Muscle layer of colon (tissue), 2 donors: ENCODE results near the gene MTERF4.
A peak's percentile ranks its signal among the peaks of the same experiment; 100 is the strongest.

Source experiments
- H3K27ac ChIP-seq: one replicate; pipeline ENCODE4 v1.7.0; 2013; ENCODE audit warnings: low read depth, mild to moderate bottlenecking, low read length, moderate library complexity
- H3K27me3 ChIP-seq, 2 donors: one replicate each; pipeline ENCODE4 v1.7.0; 2013; ENCODE audit warnings: low read length in 2 of 2, mild to moderate bottlenecking in 2 of 2; ENCODE audit not compliant: insufficient read depth in 2 of 2, control insufficient read depth in 1 of 2
- H3K36me3 ChIP-seq: one replicate; pipeline ENCODE4 v1.7.0; 2013; ENCODE audit warnings: mild to moderate bottlenecking, low read length; ENCODE audit not compliant: insufficient read depth
- H3K4me1 ChIP-seq: one replicate; pipeline ENCODE4 v1.7.0; 2013; ENCODE audit warnings: mild to moderate bottlenecking, low read length; ENCODE audit not compliant: insufficient read depth
- H3K4me3 ChIP-seq, 2 donors: one replicate each; pipeline ENCODE4 v1.7.0; 2013; ENCODE audit warnings: low read length in 2 of 2, low read depth in 1 of 2, mild to moderate bottlenecking in 1 of 2, moderate library complexity in 1 of 2
- H3K9ac ChIP-seq: one replicate; pipeline ENCODE4 v1.7.0; 2013; ENCODE audit warnings: low read length
- H3K9me3 ChIP-seq: one replicate; pipeline ENCODE4 v1.7.0; 2013; ENCODE audit warnings: mild to moderate bottlenecking, low read length
- donor health status: abdominal sarcoma.
- donor health status: Adenocarcinoma of cecum.

Gene MTERF4

GRCh38 chr2:241102239-241102803, at the start of gene MTERF4:
Gene MTERF4, minus strand, starts transcription at chr2:241102287. Its CDS starts 14 bp downstream, at chr2:241102273.
- Histone ChIP-seq H3K4me1 (peaks cover 20% of the 10 kb centered on the region), H3K27me3 (no peaks in the 10 kb centered on the region), H3K9me3 (no peaks in the 10 kb centered on the region), H3K4me3 (peak within 1 kb of the TSS; percentile 53 to 91), H3K27ac (peak within 1 kb of the TSS; percentile 54), H3K9ac (peak within 1 kb of the TSS; percentile 63), H3K36me3 (peaks cover 6% of the 10 kb centered on the region)

GRCh38 chr2:241150660-241151530, 48.8 kb upstream of the MTERF4 start:
- Histone ChIP-seq H3K27ac (peak overlapping the region; percentile 84), H3K4me3 (peak overlapping the region; percentile 94 to 96), H3K4me1 (peaks cover 25% of the 10 kb centered on the region), H3K9me3 (no peaks in the 10 kb centered on the region), H3K36me3 (peaks cover 13% of the 10 kb centered on the region), H3K9ac (peak overlapping the region; percentile 32), H3K27me3 (no peaks in the 10 kb centered on the region)

GRCh38 chr2:241149925-241150659, 48.0 kb upstream of the MTERF4 start, which contains the start of gene PPP1R7:
Gene PPP1R7, plus strand, starts transcription at chr2:241150467. Its CDS starts 29 bp downstream, at chr2:241150496.
- H3K4me3 ChIP-seq: peak within 1 kb of the TSS; percentile 94 to 96
- peak within 1 kb of the TSS; percentile 32 for H3K9ac ChIP-seq
- peaks cover 11% of the 10 kb centered on the region for H3K36me3 ChIP-seq
- H3K4me1 ChIP-seq: peaks cover 25% of the 10 kb centered on the region
- peak within 1 kb of the TSS; percentile 84 for H3K27ac ChIP-seq
- H3K9me3 ChIP-seq: no peaks in the 10 kb centered on the region
- H3K27me3 ChIP-seq: no peaks in the 10 kb centered on the region

DNA sequence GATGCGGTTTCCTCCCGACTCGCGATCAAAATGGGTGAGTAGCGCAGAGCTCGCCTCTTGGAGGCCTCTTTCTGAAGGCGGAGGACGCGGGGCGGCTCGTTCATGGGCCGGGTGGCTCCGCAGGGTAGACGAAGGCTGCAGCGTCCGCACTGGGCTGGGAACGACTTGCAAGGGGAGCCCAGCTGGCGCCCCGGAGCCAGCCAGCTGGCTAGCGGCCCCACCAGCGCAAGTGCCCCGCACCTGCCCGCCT, 47.5 kb upstream of the MTERF4 start:
- H3K27me3 ChIP-seq: no peaks in the 10 kb centered on the region
- H3K27ac ChIP-seq: peak overlapping the region; percentile 6
- peaks cover 25% of the 10 kb centered on the region for H3K4me1 ChIP-seq
- no peak overlapping the region for H3K9ac ChIP-seq
- peaks cover 6% of the 10 kb centered on the region for H3K36me3 ChIP-seq
- peak overlapping the region; percentile 94 to 96 for H3K4me3 ChIP-seq
- H3K9me3 ChIP-seq: no peaks in the 10 kb centered on the region

GRCh38 chr2:241148891-241149674, 47.0 kb upstream of the MTERF4 start, which contains the start of gene PASK:
Gene PASK, minus strand, starts transcription at chr2:241149472. Its CDS starts 6,440 bp downstream, at chr2:241143032.
- H3K36me3 ChIP-seq: peaks cover 6% of the 10 kb centered on the region
- H3K9me3 ChIP-seq: no peaks in the 10 kb centered on the region
- H3K27ac ChIP-seq: peak within 1 kb of the TSS; percentile 84
- peak within 1 kb of the TSS; percentile 94 to 96 for H3K4me3 ChIP-seq
- H3K9ac ChIP-seq: no peak within 1 kb of the TSS
- H3K27me3 ChIP-seq: no peaks in the 10 kb centered on the region
- peaks cover 25% of the 10 kb centered on the region for H3K4me1 ChIP-seq

GRCh38 chr2:241148239-241148638, 46.2 kb upstream of the MTERF4 start:
- H3K36me3 ChIP-seq: no peaks in the 10 kb centered on the region
- peaks cover 25% of the 10 kb centered on the region for H3K4me1 ChIP-seq
- H3K4me3 ChIP-seq: no peak overlapping the region
- H3K27ac ChIP-seq: no peak overlapping the region
- H3K27me3 ChIP-seq: no peaks in the 10 kb centered on the region
- no peak overlapping the region for H3K9ac ChIP-seq
- no peaks in the 10 kb centered on the region for H3K9me3 ChIP-seq

- Histone ChIP-seq H3K4me3 (no peak overlapping the region), H3K27me3 (no peaks in the 10 kb centered on the region), H3K9me3 (no peaks in the 10 kb centered on the region), H3K4me1 (peaks cover 24% of the 10 kb centered on the region), H3K27ac (no peak overlapping the region), H3K36me3 (no peaks in the 10 kb centered on the region), H3K9ac (no peak overlapping the region)
Measured at GRCh38 chr2:241147336-241147735, 45.2 kb upstream of the MTERF4 start.

DNA sequence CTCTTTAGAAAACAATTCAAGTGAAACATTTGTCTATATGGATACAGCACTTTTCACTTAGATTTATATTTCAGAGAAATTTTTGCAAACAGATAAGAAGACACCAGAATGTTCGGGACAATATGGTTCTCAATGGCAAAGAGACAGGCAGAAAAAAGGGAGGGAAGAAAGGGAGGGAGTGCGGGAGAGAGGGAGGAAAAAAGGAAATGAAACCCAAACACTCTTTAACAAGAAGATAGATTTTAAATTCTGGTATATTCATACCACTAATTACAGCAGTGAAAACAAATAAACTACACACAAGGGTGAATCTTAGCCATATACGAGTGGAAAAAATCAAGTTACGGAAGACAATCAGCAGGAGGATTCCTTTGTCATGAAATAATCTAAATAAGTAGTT, 44.2 kb upstream of the MTERF4 start:
- no peaks in the 10 kb centered on the region for H3K27me3 ChIP-seq
- peaks cover 13% of the 10 kb centered on the region for H3K4me1 ChIP-seq
- H3K9ac ChIP-seq: no peak overlapping the region
- no peaks in the 10 kb centered on the region for H3K36me3 ChIP-seq
- no peaks in the 10 kb centered on the region for H3K9me3 ChIP-seq
- H3K27ac ChIP-seq: no peak overlapping the region
- H3K4me3 ChIP-seq: no peak overlapping the region

GRCh38 chr2:241142593-241142992, 40.5 kb upstream of the MTERF4 start:
- H3K4me3 ChIP-seq: no peak overlapping the region
- no peaks in the 10 kb centered on the region for H3K4me1 ChIP-seq
- H3K9me3 ChIP-seq: no peaks in the 10 kb centered on the region
- no peak overlapping the region for H3K9ac ChIP-seq
- H3K27me3 ChIP-seq: no peaks in the 10 kb centered on the region
- no peaks in the 10 kb centered on the region for H3K36me3 ChIP-seq
- no peak overlapping the region for H3K27ac ChIP-seq

- no peaks in the 10 kb centered on the region for H3K9me3 ChIP-seq
- H3K27ac ChIP-seq: no peak overlapping the region
- no peaks in the 10 kb centered on the region for H3K4me1 ChIP-seq
- H3K27me3 ChIP-seq: no peaks in the 10 kb centered on the region
- no peak overlapping the region for H3K4me3 ChIP-seq
- H3K9ac ChIP-seq: no peak overlapping the region
- no peaks in the 10 kb centered on the region for H3K36me3 ChIP-seq
Measured at GRCh38 chr2:241142063-241142462, 40.0 kb upstream of the MTERF4 start.
